Endothelial cell of umbilical vein (primary cell): ENCODE data around the gene PLEKHO1. TPM values are rescaled to one million over a fixed set of nuclear protein-coding genes. Genes with fewer than 3 reads are reported as not detected.

Experiments
- BruUV-seq: library from RNA; stranded (reverse); fragments of 400-500 nt; replicated peaks from 2 replicates; lab custom pipeline; 2021; lab: Mats Ljungman, UMichigan
- CTCF ChIA-PET: fragments of 300-600, 350-600 bp; sonication (Branson Sonifier 250); formaldehyde crosslinking; loops from one replicate; lab custom pipeline; 2021; ENCODE audit warnings: antibody characterized with exemption, inconsistent platforms; lab: Charles Lee
- POLR2A ChIA-PET: fragments of 300-600, 350-600 bp; sonication (Branson Sonifier 250); formaldehyde crosslinking; loops from one replicate; lab custom pipeline; 2021; ENCODE audit warnings: antibody characterized with exemption, inconsistent platforms; lab: Charles Lee
- DNase-seq: peaks from one replicate; pipeline ENCODE4 v3.0.0-alpha.2; 2011; ENCODE audit warnings: low read depth, low spot score
- FAIRE-seq: peaks from 2 replicates; lab custom pipeline; 2011; peaks lifted over from hg19 to GRCh38; lab: Jason Lieb, UNC
- H2AFZ ChIP-seq: 2 replicates; pipeline ENCODE4 v1.6.0; 2012; ENCODE audit warnings: low read depth, low read length, control low read depth, inconsistent platforms
- H3K27ac ChIP-seq: 2 replicates; pipeline ENCODE4 v1.5.1; 2011; ENCODE audit warnings: low read depth, mild to moderate bottlenecking, control low read depth, low read length, moderate library complexity; ENCODE audit not compliant: insufficient read depth
- H3K27me3 ChIP-seq, 2 experiments: 2 replicates each; pipeline versions ENCODE4 v1.6.0 to v1.6.1; 2011; ENCODE audit warnings: low read length in 2 of 2, mixed read lengths in 1 of 2; ENCODE audit not compliant: control insufficient read depth in 2 of 2, insufficient read depth in 2 of 2
- H3K36me3 ChIP-seq, 2 experiments: 2 replicates in 1 of 2; 3 replicates in 1 of 2; pipeline ENCODE4 v1.5.1; 2011; ENCODE audit warnings: low read length in 2 of 2, mild to moderate bottlenecking in 1 of 2, moderate library complexity in 1 of 2; ENCODE audit not compliant: control insufficient read depth in 2 of 2, insufficient read depth in 2 of 2; ENCODE audit errors: extremely low read depth in 1 of 2
- H3K4me1 ChIP-seq: 3 replicates; pipeline ENCODE4 v1.5.1; 2011; ENCODE audit warnings: mild to moderate bottlenecking, low read length; ENCODE audit not compliant: control insufficient read depth, insufficient read depth; ENCODE audit errors: extremely low read depth
- H3K4me2 ChIP-seq: 2 replicates; pipeline ENCODE4 v1.6.1; 2011; ENCODE audit warnings: low read length, control low read depth, mixed read lengths; ENCODE audit not compliant: insufficient read depth
- H3K4me3 ChIP-seq, 3 experiments: fragments of 200-600 bp in 1 of 3; sonication (generic), shearing (Covaris generic) in 1 of 3; replicated peaks in 1 of 3; 2 replicates each; pipeline ENCODE4 v1.5.1; 2011 to 2016; ENCODE audit warnings: control low read depth in 3 of 3, low read length in 3 of 3, mild to moderate bottlenecking in 2 of 3, inconsistent platforms in 1 of 3, low read depth in 1 of 3, moderate library complexity in 1 of 3; ENCODE audit not compliant: insufficient read depth in 1 of 3
- H3K79me2 ChIP-seq: 2 replicates; pipeline ENCODE4 v1.6.0; 2012; ENCODE audit warnings: low read length, inconsistent platforms; ENCODE audit not compliant: control insufficient read depth, insufficient read depth
- H3K9ac ChIP-seq: replicated peaks from 2 replicates; pipeline ENCODE3; 2011; ENCODE audit warnings: low read length, control low read depth; ENCODE audit not compliant: insufficient read depth; ENCODE audit errors: extremely low read depth
- H3K9me1 ChIP-seq: replicated peaks from 3 replicates; pipeline ENCODE4 v1.6.0; 2011; ENCODE audit warnings: mild to moderate bottlenecking, low read length; ENCODE audit not compliant: control insufficient read depth, insufficient read depth; ENCODE audit errors: extremely low read depth
- H3K9me3 ChIP-seq: replicated peaks from 2 replicates; pipeline ENCODE4 v1.5.1; 2012; ENCODE audit warnings: low read length, inconsistent platforms; ENCODE audit not compliant: control insufficient read depth, insufficient read depth
- H4K20me1 ChIP-seq: replicated peaks from 2 replicates; pipeline ENCODE3; 2011; ENCODE audit warnings: mild to moderate bottlenecking, low read length; ENCODE audit not compliant: control insufficient read depth, insufficient read depth; ENCODE audit errors: extremely low read depth
- EZH2 ChIP-seq: IDR thresholded peaks from 2 replicates; pipeline ENCODE4 v1.6.1; 2012; ENCODE audit warnings: borderline replicate concordance, low read depth, mild to moderate bottlenecking, moderate library complexity, low read length, inconsistent platforms; ENCODE audit not compliant: severe bottlenecking
- FOS ChIP-seq: IDR thresholded peaks from 2 replicates; pipeline ENCODE4 v1.6.1; 2011; ENCODE audit warnings: mild to moderate bottlenecking, low read length, moderate library complexity, borderline replicate concordance; ENCODE audit not compliant: insufficient read depth
- GATA2 ChIP-seq: IDR thresholded peaks from 2 replicates; pipeline ENCODE4 v1.7.0; 2011; ENCODE audit warnings: low read depth, mild to moderate bottlenecking, moderate library complexity, mixed read lengths, low read length; ENCODE audit not compliant: insufficient read length, insufficient read depth
- JUN ChIP-seq: IDR thresholded peaks from 2 replicates; pipeline ENCODE4 v1.6.1; 2011; ENCODE audit warnings: borderline replicate concordance, low read depth; ENCODE audit not compliant: insufficient read length, insufficient read depth
- MAX ChIP-seq: IDR thresholded peaks from 2 replicates; pipeline ENCODE4 v1.6.1; 2011; ENCODE audit not compliant: insufficient read depth, insufficient read length
- MYC ChIP-seq: IDR thresholded peaks from one replicate; pipeline ENCODE4 v1.6.1; 2011; ENCODE audit warnings: mild to moderate bottlenecking, low read depth, low read length
- POLR2A ChIP-seq: IDR thresholded peaks from 2 replicates; pipeline ENCODE4 v1.6.1; 2012; ENCODE audit warnings: low read depth, mild to moderate bottlenecking, control low read depth, low read length
- POLR2AphosphoS5 ChIP-seq: IDR thresholded peaks from 2 replicates; pipeline ENCODE4 v1.6.1; 2012; ENCODE audit warnings: low read depth, mild to moderate bottlenecking, control low read depth, low read length, moderate library complexity; ENCODE audit not compliant: insufficient read depth
- dilution Hi-C: fragments of 300-500 bp; cut with MboI; formaldehyde crosslinking; loops from one replicate; pipeline ENCODE4 v1.15.0; 2019; ENCODE audit warnings: low sequenced_read_pairs; ENCODE audit not compliant: extremely low pct_ligation_motif_present
- intact Hi-C: fragments of 100-400 bp; cut with micrococcal nuclease; formaldehyde crosslinking; loops from one replicate; pipeline ENCODE4 v1.10.0; 2022
- polyA plus RNA-seq, 4 experiments: library from polyadenylated mRNA; depleted of rRNA in 3 of 4; stranded (reverse) in 3 of 4; unstranded in 1 of 4; fragments of >200 nt; gene quantifications; 2 replicates each; pipeline versions ENCODE4 v1.2.1 to v1.2.3, GENCODE V29; 2011 to 2012; ENCODE audit warnings: missing spikeins in 1 of 4
- total RNA-seq: library from RNA; stranded (reverse); gene quantifications from 2 replicates; pipeline ENCODE4 v1.2.3, GENCODE V29; 2021
- TF ChIP-seq, protein P1 (sequence below), 2 donors: IDR thresholded peaks; 1 replicate in 1 of 2; 2 replicates in 1 of 2; pipeline ENCODE4 v1.5.1; 2011; ENCODE audit warnings: low read length in 2 of 2, mild to moderate bottlenecking in 2 of 2, moderate library complexity in 2 of 2, control low read depth in 1 of 2, inconsistent platforms in 1 of 2, low read depth in 1 of 2; ENCODE audit not compliant: insufficient read depth in 1 of 2; ENCODE audit errors: extremely low read depth in 1 of 2

Gene PLEKHO1
- total and polyA plus RNA-seq, 2 donors (not counting 3 experiments of a cell fraction or from before 2014, with no cell fraction given): 59.8 to 101 TPM

GRCh38 chr1:150180474-150180873, 30.8 kb downstream of the PLEKHO1 start:
- Histone ChIP-seq H4K20me1 (no peaks in the 10 kb centered on the region), H3K4me2 (no peak overlapping the region), H3K4me1 (no peaks in the 10 kb centered on the region), H3K36me3 (no peaks in the 10 kb centered on the region), H3K4me3 (no peak overlapping the region), H2AFZ (no peak overlapping the region), H3K9me3 (no peaks in the 10 kb centered on the region), H3K9ac (no peak overlapping the region), H3K79me2 (no peaks in the 10 kb centered on the region), H3K9me1 (no peaks in the 10 kb centered on the region), H3K27ac (no peak overlapping the region), H3K27me3 (no peaks in the 10 kb centered on the region)
- TF ChIP-seq POLR2AphosphoS5: no peak
- no peak for TF ChIP-seq JUN
- TF ChIP-seq MAX: no peak
- TF ChIP-seq GATA2: no peak
- TF ChIP-seq POLR2A: no peak
- no peak for TF ChIP-seq FOS
- TF ChIP-seq EZH2: no peak
- TF ChIP-seq, protein P1, sequence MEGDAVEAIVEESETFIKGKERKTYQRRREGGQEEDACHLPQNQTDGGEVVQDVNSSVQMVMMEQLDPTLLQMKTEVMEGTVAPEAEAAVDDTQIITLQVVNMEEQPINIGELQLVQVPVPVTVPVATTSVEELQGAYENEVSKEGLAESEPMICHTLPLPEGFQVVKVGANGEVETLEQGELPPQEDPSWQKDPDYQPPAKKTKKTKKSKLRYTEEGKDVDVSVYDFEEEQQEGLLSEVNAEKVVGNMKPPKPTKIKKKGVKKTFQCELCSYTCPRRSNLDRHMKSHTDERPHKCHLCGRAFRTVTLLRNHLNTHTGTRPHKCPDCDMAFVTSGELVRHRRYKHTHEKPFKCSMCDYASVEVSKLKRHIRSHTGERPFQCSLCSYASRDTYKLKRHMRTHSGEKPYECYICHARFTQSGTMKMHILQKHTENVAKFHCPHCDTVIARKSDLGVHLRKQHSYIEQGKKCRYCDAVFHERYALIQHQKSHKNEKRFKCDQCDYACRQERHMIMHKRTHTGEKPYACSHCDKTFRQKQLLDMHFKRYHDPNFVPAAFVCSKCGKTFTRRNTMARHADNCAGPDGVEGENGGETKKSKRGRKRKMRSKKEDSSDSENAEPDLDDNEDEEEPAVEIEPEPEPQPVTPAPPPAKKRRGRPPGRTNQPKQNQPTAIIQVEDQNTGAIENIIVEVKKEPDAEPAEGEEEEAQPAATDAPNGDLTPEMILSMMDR (IDR thresholded peaks at IDR 0.05; ENCODE audit: extremely low read depth in 1 of 2, insufficient read depth in 1 of 2, low read depth in 1 of 2, low read length in 2 of 2): no peak
- no peak for TF ChIP-seq MYC
- FAIRE-seq (no peak), DNase-seq (no peak)
- BruUV-seq: no TSS peak
- dilution Hi-C loops: no loop called here
- CTCF ChIA-PET: no interaction called here
- intact Hi-C loops: no loop called here
- POLR2A ChIA-PET: no interaction called here
